PC-9 (cell line): ENCODE data around the gene PHC2.

Source experiments
- CTCF ChIP-seq: fragments of 200-600 bp; sonication (generic); conservative IDR thresholded peaks from 2 replicates; pipeline ENCODE4 v1.6.1; 2017; ENCODE audit warnings: mixed run types, antibody characterized with exemption, mild to moderate bottlenecking, moderate library complexity
- EZH2 ChIP-seq: fragments of 200-600 bp; sonication (generic); IDR thresholded peaks from 2 replicates; pipeline ENCODE4 v1.8.0; 2017; ENCODE audit warnings: antibody characterized with exemption, low read depth

- TF ChIP-seq CTCF (no peak), EZH2 (no peak)
Observed at GRCh38 chr1:33346927-33347649, 83.8 kb downstream of the PHC2 start.
